ENCODE measurements around the gene GRID1.
A peak's percentile ranks its signal among the peaks of the same experiment; 100 is the strongest.

GRCh38 chr10:86330778-86331763, 35.5 kb downstream of the GRID1 start:
- TF ChIP-seq, protein P1, sequence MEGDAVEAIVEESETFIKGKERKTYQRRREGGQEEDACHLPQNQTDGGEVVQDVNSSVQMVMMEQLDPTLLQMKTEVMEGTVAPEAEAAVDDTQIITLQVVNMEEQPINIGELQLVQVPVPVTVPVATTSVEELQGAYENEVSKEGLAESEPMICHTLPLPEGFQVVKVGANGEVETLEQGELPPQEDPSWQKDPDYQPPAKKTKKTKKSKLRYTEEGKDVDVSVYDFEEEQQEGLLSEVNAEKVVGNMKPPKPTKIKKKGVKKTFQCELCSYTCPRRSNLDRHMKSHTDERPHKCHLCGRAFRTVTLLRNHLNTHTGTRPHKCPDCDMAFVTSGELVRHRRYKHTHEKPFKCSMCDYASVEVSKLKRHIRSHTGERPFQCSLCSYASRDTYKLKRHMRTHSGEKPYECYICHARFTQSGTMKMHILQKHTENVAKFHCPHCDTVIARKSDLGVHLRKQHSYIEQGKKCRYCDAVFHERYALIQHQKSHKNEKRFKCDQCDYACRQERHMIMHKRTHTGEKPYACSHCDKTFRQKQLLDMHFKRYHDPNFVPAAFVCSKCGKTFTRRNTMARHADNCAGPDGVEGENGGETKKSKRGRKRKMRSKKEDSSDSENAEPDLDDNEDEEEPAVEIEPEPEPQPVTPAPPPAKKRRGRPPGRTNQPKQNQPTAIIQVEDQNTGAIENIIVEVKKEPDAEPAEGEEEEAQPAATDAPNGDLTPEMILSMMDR (IDR thresholded peaks at IDR 0.05) = peak in 1 of 12 donors; percentile 7
- TF ChIP-seq POLR2A (IDR thresholded peaks at IDR 0.05) = no peak
